Stomach (tissue), 4 donors: ENCODE measurements around the gene CCDC73.

Source experiments
- EP300 ChIP-seq: sonication (generic); formaldehyde crosslinking; IDR thresholded peaks from one replicate; pipeline ENCODE4 v1.6.1; 2017; ENCODE audit warnings: antibody characterized with exemption
- POLR2A ChIP-seq, 4 donors: fragments of 450-650 bp; IDR thresholded peaks; one replicate each; pipeline ENCODE4 v1.6.1; 2016; ENCODE audit warnings: antibody characterized with exemption in 4 of 4, control low read depth in 2 of 4, mild to moderate bottlenecking in 1 of 4, moderate library complexity in 1 of 4
- POLR2AphosphoS5 ChIP-seq, 3 donors: sonication (generic); formaldehyde crosslinking; IDR thresholded peaks; one replicate each; pipeline ENCODE4 v1.6.1; 2016; ENCODE audit warnings: antibody characterized with exemption in 3 of 3
- TF ChIP-seq, protein P1 (sequence below), 7 experiments: fragments of 450-650 bp in 4 of 7; fragments of 200-600 bp in 3 of 7; sonication (generic) in 3 of 7; IDR thresholded peaks; one replicate each; pipeline ENCODE4 v1.5.1; 2016 to 2019; ENCODE audit warnings: antibody characterized with exemption in 7 of 7, control low read depth in 2 of 7, mild to moderate bottlenecking in 1 of 7

GRCh38 chr11:32704261-32704660 lies 90.2 kb downstream of the CCDC73 start:
- TF ChIP-seq POLR2AphosphoS5 (IDR thresholded peaks at IDR 0.05) (no peak), POLR2A (IDR thresholded peaks at IDR 0.05) (no peak), EP300 (no peak)
- TF ChIP-seq, protein P1, sequence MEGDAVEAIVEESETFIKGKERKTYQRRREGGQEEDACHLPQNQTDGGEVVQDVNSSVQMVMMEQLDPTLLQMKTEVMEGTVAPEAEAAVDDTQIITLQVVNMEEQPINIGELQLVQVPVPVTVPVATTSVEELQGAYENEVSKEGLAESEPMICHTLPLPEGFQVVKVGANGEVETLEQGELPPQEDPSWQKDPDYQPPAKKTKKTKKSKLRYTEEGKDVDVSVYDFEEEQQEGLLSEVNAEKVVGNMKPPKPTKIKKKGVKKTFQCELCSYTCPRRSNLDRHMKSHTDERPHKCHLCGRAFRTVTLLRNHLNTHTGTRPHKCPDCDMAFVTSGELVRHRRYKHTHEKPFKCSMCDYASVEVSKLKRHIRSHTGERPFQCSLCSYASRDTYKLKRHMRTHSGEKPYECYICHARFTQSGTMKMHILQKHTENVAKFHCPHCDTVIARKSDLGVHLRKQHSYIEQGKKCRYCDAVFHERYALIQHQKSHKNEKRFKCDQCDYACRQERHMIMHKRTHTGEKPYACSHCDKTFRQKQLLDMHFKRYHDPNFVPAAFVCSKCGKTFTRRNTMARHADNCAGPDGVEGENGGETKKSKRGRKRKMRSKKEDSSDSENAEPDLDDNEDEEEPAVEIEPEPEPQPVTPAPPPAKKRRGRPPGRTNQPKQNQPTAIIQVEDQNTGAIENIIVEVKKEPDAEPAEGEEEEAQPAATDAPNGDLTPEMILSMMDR (IDR thresholded peaks at IDR 0.05) = no peak
